Activated T-cell treated with anti-CD3 and anti-CD28 coated beads for 24 hours (primary cell): ENCODE measurements around the gene ADGRB2.
"Not testable (repeated sequence)": the region's sequence is repeated elsewhere in the genome, so short reads cannot be mapped to it uniquely, and the experiment has no call there.

Experiments used
- DNase-seq: peaks from one replicate; pipeline ENCODE4 v3.0.0-alpha.2; 2020; ENCODE audit warnings: low read depth

ADGRB2 gene

DNA sequence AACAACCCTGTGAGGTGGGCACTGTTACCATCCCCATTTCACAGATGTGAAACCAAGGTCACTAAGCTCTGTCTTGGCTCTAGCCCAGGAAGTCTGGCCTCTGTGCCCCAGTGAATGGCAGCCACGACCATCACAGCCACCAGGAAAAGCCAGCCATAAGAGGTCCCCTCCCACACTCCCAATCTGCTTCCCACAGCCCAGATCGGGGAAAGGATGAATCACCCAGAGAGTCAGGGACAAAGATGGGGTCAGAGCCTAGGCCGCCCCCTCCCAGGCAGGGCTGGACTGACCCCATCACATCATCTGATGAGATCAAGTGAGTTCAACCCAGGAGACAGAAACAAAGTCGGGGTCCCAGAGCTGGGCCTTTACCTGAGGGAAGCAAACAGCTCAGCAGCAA, 37.4 kb downstream of the ADGRB2 start:
- DNase-seq, result no peak

- no peak for DNase-seq
These were observed 38.2 kb downstream of the ADGRB2 start for GRCh38 chr1:31725777-31726535.

- DNase-seq, result no peak
These were observed 39.0 kb downstream of the ADGRB2 start for GRCh38 chr1:31725134-31725533.

DNA sequence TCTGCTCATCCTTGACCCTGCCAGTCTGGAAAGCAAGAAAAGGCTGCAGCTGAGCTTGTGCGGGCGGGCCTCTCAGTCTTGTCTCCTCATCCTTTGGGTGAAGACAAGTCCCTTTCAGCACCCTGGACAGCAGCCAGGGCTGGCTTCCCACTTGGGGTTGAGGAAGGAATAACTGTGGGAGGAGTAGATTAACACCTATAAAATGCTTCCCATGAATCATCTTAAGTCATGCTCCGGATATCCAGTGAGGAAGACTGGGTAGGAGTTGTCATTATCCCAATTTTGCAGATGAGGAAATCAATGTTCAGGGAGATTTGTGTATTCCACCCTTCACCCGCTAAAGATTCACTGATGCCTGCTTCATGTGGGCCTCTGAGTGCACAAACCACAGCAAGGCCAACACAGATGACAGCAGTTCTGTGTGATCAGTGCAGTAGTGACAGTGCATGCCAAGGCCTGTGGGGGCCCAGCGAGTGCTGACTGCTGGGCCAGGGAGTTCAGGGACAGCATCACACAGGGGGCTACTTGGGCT, 40.2 kb downstream of the ADGRB2 start:
- DNase-seq, result no peak

DNA sequence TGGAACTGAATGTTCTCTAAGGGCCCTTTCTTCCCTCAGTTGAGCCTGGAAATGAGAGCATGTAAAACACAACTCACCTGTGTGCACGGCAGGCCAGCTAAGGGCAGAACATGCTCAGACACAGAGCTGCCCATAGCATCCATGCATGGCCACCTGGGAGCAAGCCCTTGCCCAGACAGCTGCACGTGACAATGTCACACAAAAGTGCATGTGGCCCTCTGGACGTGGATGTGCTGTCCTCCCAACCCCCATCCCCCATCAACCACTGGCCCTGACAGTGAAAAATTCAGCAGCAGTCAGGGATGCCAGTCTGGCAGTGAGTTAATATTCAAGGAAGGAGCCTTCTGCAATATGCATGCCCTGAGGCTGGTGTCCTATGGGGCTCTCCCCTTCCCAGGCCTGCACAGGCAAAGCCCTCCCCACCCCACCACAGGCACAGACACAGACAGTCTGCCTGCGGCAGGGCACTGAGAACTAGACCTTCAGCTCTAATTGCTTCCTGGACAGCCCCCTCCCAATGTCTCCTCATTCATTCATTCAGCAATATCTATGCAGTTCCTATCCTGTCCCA, 45.7 kb downstream of the ADGRB2 start:
- no peak for DNase-seq

- no peak for DNase-seq
These were observed 46.8 kb downstream of the ADGRB2 start for GRCh38 chr1:31717341-31717740.

DNA sequence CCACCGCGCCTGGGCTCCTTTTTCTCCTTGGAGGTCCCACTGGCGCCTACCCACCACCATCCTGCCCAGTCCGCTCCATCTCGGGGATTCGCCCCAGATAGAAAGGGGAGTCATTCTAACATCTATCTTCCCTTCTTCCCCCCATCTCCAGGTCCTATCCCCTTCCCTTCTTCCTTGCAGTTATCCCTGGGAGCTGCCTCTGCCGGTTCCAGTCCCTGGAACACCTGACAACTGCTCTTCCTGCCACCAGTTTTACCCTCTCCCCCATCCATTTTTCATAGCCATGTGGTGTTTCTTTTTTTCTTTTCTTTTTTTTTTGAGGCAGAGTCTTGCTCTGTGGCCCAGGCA, 48.3 kb downstream of the ADGRB2 start:
- no peak for DNase-seq

DNA sequence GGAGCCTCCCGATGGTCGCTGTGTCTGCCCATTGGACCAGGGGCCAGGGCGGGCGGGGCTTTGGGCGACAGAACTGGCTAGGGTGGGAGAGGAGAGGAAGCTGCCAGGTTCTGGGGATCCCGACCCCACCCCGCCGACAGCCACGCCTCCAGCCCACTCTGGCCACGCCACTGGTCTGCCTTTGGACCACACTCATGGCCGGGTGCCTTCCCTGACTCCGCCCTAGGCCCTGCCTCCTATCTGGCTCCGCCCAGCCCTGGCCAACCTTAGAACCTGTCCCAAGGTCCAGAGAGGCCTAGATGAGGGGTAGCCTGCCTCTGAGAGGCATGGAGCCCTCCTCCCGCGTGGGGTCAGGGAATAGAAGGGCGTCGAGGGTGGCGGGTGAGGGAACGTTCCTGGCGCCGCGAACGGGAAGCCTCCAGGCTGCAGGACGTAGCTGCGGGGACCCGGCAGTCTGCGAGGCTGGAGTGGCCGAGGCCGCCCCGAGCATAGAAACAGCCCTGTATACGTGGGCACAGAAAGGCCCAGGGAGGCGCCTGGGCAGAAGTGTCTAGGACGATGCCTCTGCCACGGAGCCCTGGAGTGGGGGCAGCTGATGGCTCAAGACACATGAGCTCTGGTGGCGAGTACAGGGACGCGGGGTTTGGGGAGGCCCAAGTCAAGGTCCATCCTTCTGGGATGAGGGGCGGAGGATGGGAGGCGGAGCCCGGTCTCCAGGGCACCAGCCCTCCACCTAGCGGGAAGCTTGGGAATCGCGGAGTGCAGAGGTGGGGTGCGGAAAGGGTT, 48.9 kb downstream of the ADGRB2 start:
- DNase-seq, result peak; percentile 26

GRCh38 chr1:31714442-31715086, 49.6 kb downstream of the ADGRB2 start:
- no peak for DNase-seq

DNA sequence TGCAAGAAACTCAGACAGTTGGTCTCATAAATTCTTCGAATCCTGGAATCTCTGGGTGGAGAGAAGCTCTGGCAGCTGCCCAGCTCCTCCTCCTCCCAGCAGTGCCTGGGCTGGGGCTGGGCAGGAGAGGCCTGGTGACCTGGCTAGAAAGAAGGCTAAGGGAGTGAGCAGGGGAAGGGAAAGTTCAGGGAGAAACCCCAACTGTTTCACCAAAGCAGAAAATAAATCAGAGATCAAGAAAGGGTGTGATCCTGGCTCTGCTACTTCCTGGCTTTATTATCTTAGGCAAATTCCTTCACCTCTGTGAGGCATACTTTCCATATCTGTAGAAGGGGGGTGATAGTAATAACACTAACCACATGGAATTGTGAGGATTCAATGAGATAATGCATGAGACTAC, 51.5 kb downstream of the ADGRB2 start:
- no peak for DNase-seq

- DNase-seq, result no peak
These were observed 52.1 kb downstream of the ADGRB2 start for GRCh38 chr1:31712068-31712467.

DNA sequence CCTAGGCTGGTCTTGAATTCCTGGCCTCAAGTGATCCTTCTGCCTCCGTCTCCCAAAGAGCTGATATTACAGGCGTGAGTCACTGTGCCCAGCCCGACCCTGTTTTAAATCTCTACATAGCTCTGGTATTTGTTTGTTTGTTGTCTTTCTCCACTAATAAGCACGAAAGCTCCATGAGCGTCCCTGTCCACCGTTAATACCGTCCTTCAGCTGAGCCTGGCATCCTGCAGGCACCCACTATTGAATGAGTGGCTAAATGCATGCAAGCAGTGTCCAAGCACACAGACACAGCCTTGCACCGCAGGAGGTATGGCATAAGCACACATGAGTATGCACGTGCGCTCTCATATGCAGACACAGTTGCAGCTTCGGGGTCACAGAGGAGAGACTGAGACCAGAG, 55.8 kb downstream of the ADGRB2 start:
- DNase-seq, result no peak

GRCh38 chr1:31707711-31708110, 56.4 kb downstream of the ADGRB2 start:
- DNase-seq, result no peak

- not testable (repeated sequence) for DNase-seq
These were observed 57.0 kb downstream of the ADGRB2 start for GRCh38 chr1:31707059-31707600.

GRCh38 chr1:31706384-31707058, 57.6 kb downstream of the ADGRB2 start:
- DNase-seq, result no peak

GRCh38 chr1:31705080-31705866, 58.9 kb downstream of the ADGRB2 start:
- DNase-seq, result peak; percentile 61

DNA sequence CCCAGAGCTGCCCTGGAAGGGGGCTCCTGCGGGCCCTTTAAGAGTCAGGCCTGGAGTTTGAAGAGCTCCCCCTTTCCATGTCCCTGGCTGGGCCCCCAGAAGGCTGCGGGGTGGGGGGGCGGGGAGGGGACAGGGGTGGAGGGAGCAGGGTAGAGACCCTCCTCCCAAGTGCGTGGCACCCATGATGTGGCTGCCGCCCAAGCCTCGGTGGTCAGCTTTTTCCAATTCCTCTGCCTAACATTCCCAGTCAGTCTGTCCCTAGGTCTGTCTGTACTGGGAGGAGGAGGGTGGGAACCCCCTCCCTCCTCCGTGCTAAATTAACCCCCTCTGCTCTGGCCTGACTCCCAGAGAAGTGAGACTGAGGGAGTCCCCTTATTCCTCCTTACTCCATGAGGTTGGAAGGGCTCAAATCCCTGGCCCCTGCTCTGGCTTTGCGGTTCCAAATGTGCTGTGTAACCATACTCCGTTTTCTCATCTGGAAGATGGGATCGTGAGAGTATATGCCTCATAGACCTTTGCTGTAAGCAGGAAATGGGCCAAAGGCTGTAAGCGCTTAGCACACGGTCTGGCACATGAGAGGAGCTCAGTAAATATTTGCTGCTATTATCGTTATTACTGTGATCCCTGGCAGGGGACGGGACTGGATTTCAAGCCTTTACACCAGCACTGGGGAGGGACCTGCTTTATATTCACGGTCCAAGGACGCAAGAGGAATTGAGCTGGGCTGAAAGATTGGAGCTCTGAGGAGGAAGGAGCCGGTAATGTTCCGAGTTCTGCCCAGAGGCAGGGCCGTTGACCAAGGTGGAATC, 59.7 kb downstream of the ADGRB2 start:
- DNase-seq, result no peak

DNA sequence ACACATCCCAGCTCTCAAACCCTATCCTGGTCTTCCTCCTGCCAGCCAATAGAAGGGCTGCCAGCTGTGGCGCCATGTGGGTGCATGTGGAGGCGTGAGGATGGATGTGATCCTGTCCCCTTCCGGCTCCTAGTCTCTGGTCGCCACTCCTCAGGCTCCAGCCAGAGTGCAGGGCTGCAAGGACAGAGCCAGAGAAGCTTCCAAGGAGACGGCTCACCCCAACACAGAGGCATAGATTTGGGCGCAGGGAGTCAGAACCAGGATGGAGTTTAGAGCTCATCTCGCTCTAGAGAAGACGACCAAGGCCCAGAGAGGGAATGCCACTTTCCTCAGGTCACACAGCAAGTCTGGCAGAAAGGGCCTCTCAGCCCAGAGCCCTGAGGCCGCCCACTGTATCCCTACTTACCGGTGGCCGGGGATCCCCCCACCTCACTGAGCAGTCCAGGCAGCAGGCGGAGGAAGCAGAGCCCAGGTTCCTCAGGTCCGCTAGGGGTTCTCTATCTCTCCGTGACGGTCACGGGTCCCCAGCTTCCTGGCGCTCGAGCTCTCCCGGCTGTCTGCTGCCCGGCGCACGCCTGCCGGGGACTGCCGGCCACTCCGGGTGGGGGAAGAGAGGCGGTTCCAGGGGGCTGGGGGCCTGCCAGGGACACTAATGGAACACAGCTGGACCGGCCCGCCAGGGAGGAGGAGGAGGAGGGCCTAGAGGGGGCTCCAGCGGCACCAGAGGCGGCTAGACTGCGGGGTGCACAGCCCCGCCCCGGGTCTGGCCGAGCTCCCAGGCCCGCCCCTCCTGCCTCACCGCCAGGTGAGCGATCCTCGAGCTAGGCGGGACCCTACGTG, 60.5 kb downstream of the ADGRB2 start, which contains the start of gene COL16A1:
Gene COL16A1, minus strand, starts transcription at position 587 of the 840 bp plus-strand sequence. CDS start 1,824 bp downstream, outside the sequence.
- no peak for DNase-seq
